ENCODE results near the gene CHST11.

- TF ChIP-seq, protein P1, sequence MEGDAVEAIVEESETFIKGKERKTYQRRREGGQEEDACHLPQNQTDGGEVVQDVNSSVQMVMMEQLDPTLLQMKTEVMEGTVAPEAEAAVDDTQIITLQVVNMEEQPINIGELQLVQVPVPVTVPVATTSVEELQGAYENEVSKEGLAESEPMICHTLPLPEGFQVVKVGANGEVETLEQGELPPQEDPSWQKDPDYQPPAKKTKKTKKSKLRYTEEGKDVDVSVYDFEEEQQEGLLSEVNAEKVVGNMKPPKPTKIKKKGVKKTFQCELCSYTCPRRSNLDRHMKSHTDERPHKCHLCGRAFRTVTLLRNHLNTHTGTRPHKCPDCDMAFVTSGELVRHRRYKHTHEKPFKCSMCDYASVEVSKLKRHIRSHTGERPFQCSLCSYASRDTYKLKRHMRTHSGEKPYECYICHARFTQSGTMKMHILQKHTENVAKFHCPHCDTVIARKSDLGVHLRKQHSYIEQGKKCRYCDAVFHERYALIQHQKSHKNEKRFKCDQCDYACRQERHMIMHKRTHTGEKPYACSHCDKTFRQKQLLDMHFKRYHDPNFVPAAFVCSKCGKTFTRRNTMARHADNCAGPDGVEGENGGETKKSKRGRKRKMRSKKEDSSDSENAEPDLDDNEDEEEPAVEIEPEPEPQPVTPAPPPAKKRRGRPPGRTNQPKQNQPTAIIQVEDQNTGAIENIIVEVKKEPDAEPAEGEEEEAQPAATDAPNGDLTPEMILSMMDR (IDR thresholded peaks at IDR 0.05): no peak
- TF ChIP-seq POLR2A (IDR thresholded peaks at IDR 0.05): no peak
Observed at GRCh38 chr12:104529130-104529874, 72.6 kb downstream of the CHST11 start.

Measured in ovary (tissue), 3 donors.